OCI-LY3 (cell line): Measurements from ENCODE around the gene MAP3K5.

Source experiments
- CTCF ChIP-seq: fragments of 200-600, 300-600 bp; sonication (generic); IDR thresholded peaks from 2 replicates; pipeline ENCODE4 v1.5.1; 2014; ENCODE audit warnings: antibody characterized with exemption, low read length, low read depth
- EZH2phosphoT487 ChIP-seq: fragments of 200-600 bp; shearing (Covaris generic); IDR thresholded peaks from 2 replicates; pipeline ENCODE4 v1.6.1; 2018; ENCODE audit warnings: antibody characterized with exemption, mixed run types, low read depth

GRCh38 chr6:136729832-136730231, 62.4 kb downstream of the MAP3K5 start:
- TF ChIP-seq CTCF (no peak), EZH2phosphoT487 (no peak)
